COR-L47 (cell line): ENCODE measurements around the gene CHMP1A.
"Not testable (repeated sequence)": the region's sequence is repeated elsewhere in the genome, so short reads cannot be mapped to it uniquely, and the experiment has no call there.

Experiments used
- DNase-seq: peaks from one replicate; lab custom pipeline; 2025; lab: John Stamatoyannopoulos, UW

CHMP1A gene

GRCh38 chr16:89657442-89658220 lies at the start of gene CHMP1A, which contains the start of gene SPATA33:
Gene CHMP1A, minus strand, starts transcription at chr16:89657708. Its CDS starts 120 bp downstream, at chr16:89657588.
Gene SPATA33, plus strand, starts transcription at chr16:89657836. Its CDS starts 76 bp downstream, at chr16:89657912.
- DNase-seq, result peak; percentile 86

- no peak for DNase-seq
Measured at GRCh38 chr16:89706518-89707260, 49.2 kb upstream of the CHMP1A start.

- no peak for DNase-seq
Measured at GRCh38 chr16:89705006-89705405, 47.5 kb upstream of the CHMP1A start.

DNA sequence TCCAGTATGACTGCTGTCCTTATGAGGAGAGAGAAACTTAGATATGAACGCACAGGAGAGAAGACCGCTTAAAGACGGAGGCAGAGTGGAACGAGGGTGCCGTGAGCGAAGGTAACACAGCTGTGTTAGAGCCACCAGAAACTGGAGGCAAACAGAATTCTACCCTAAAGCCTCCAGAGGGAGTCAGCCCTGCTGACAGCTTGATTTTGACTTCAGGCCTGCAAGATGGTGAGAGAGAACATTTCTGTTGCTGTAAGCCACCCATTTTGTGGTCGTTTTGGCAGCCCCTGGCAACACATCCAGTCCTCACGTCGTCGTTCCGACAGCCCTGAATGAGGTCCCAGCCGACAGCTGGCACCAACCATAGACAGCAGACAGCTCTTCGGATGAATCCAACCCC lies 46.8 kb upstream of the CHMP1A start:
- DNase-seq, result no peak

- DNase-seq, result peak; percentile 98
Measured at GRCh38 chr16:89701425-89702406, 44.2 kb upstream of the CHMP1A start, which contains the start of gene SPATA2L. Gene SPATA2L, minus strand, starts transcription at chr16:89701705. Its CDS starts 473 bp downstream, at chr16:89701232.

DNA sequence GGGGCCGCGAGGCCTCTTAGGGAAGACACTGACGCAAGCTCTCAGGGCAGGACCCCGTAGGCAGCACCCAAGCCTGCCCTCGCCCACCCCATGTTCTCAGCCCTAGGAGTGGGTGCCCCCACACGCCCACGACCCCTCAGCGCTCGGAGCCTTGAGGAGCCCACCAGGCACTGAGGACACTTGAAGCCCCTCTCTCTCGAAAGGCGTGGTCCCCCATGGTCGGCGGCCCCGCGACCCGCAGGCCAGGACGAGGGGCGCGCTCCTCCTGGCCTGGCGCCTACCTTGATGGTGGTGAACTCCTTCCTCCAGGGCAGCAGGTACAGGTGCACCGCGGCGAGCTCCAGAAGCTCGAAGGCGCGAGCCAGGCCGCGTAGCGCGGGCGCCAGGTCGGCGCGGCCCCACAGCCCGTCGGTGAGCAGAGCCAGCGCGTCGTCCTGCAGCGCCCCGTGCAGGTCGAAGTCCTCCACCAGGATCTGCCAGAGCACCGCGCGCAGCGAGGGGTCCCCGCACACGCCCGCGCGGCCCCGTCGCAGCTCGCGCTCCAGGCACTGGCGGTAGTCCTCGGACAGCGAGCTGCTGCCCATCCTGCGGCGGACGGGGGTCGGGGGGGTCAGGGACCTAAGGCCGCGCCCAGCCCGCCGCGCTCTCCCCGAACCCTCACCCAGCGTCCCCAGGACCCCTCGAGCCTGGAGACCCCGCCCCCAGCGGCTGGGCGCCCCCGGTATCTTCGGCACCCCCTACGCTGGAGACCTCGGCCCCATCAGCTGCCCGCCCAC lies 43.3 kb upstream of the CHMP1A start:
- peak; percentile 74 for DNase-seq

DNA sequence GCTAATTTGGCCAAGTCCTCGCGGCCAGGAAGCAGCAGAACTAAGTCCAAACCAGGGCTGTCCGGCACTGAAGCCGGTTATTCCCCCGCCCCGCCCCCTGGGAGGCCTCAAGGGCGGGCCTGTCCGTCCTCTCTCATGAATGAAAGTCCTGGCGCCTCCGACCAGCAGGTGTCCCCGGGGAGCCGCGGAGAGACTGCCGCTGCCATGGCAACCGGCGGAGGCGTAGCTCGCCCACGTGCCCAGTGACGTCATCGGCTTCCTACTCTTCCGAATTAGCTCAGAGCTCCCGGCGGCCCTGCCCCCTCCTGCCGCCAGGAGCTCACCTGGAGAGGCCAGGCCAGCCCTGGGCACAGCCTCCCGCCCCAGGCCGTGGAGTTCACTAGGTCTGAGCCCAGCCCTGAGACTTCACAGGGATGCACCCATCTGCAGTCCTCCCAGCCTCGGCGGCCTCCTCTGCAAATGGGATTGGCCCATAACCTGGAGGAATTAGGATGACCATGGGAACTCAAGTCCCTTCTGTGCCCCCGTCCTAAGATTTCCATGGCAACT lies 42.7 kb upstream of the CHMP1A start:
- DNase-seq, result peak; percentile 100

- DNase-seq, result not testable (repeated sequence)
Measured at GRCh38 chr16:89699629-89700099, 42.2 kb upstream of the CHMP1A start.

- not testable (repeated sequence) for DNase-seq
Measured at GRCh38 chr16:89698717-89699116, 41.2 kb upstream of the CHMP1A start.

GRCh38 chr16:89697616-89698331 lies 40.3 kb upstream of the CHMP1A start:
- peak; percentile 68 for DNase-seq

DNA sequence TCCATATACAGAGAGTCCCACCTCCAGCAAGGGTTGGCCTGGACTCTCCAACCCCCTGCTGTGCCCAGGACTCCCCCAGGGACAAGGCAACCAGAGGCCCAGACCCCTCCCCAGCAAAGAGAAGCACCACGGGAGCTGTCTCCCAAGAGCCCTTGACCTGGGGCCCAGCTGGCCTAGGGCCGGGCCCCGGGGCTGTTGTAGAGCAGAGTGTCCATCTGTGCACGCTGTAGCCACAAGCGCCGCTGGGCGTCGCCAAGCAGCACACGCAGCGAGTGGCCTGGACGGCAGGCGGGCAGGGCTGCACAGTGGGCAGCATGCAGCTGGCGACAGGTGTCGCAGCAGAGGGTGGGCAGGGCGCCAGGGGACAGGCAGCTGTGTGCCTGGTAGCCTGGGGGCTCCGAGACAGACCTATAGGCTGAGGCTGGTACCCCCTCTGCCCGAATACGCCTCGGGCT lies 39.7 kb upstream of the CHMP1A start:
- peak; percentile 97 for DNase-seq

- no peak for DNase-seq
Measured at GRCh38 chr16:89696670-89697128, 39.2 kb upstream of the CHMP1A start.

DNA sequence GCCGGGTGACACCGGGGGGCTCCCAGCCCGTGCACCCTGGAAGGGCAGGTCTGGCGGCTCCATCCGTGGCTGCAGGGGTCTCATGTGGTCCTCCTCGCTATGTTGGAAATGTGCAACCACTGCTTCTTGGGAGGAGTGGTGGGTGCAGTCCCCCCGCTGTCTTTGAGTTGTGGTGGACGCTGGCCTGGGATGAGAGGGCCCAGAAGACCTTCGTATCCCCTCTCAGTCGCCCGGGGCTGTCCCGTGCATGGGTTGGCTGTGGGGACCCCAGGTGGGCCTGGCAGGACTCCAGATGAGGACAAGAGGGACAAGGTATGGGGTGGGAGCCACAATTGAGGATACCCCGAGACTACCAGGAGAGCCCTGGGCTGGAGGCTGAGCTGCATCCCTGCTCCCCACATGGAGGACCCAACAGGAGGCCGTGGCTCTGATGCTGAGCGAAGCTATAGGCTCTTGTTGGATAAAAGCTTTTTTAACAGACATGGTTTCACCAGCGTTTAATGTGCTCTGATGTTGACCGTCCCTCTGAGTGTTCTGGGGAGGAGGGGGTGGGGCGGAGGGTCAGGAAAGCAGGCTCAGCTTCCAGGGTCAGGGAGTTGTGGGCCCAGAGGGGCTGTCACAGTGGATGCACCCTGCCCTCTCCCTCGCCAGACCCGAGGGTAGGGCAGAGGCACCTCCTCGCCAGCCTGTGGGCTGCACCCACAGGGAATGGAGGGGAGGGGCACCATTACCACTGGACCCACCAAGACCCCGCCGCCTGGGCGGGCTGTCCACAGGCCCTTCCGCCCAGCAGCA lies 38.6 kb upstream of the CHMP1A start:
- DNase-seq, result no peak

DNA sequence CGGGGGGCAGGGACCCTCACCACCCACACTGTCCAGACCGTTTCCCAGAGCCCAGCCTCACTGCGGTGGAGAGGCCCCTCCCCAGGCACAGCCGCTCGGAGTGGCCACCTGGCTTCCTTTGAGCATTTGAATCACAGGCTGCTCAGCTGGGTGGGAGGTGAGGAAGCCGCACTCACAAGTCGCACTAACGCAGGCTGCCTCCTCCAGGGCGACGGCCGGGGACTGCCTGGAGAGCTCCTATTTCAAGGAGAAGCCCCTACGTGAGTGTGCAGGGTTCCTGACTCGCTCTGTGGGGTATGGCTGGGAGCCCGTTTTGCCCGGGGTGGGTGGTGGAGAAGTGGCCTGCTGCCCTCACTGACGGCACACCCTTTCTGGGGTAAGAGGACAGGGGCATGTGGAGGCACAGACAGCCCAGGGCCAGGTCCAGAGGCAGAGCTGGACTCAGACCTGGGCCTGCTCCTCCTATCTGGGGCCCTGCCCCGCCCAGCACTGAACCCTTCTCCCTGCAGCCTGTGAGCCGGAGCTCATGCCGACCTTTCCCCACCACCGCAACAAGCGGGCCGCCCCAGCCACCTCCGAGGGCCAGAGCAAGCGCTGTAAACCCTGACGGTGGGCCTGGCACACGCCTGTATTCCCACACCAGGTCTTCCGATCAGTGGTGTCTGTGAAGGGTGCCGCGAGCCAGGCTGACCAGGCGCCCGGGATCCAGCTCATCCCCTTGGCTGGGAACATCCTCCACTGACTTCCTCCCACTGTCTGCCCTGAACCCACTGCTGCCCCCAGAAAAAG lies 37.8 kb upstream of the CHMP1A start:
- DNase-seq, result no peak

DNA sequence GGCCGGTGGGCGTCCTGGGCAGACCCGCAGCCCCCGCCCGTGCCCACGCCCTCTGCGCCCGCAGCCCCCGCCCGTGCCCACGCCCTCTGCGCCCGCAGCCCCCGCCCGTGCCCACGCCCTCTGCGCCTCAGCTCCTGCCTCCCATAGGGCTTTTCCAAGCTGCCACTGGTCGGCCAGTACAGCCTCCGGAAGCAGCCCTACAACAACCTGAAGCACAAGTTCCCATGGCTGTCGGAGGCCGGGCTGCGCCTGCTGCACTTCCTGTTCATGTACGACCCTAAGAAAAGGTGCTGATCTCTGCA lies 37.2 kb upstream of the CHMP1A start:
- DNase-seq, result not testable (repeated sequence)

GRCh38 chr16:89693931-89694783 lies 36.6 kb upstream of the CHMP1A start:
- no peak for DNase-seq

DNA sequence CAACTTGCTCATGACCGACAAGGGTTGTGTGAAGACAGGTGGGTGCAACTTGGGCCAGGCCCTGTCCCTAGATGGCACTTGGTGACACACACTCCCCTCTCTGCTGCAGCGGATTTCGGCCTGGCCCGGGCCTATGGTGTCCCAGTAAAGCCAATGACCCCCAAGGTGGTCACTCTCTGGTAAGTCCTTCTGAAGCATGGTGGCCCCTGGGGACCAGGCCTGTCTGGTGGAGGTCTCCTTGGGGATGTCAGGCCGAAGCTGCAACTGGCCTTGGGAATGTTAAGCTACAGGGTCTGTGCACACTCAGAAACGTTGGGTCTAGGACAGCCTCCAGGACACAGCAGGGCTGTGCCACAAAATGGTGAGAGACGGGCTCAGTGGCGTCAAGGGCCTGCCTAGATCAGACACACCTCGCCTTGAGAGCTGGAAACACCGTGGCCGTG lies 35.8 kb upstream of the CHMP1A start:
- no peak for DNase-seq
